T-helper 22 cell (primary cell): ENCODE data around the gene SIK2.

Experiments
- DNase-seq: peaks from one replicate; pipeline ENCODE4 v3.0.0-alpha.2; 2020; ENCODE audit warnings: low read depth

The SIK2 gene

GRCh38 chr11:111582163-111582562 is 20.1 kb upstream of the SIK2 start:
- DNase-seq: no peak

- DNase-seq: no peak
Observed at GRCh38 chr11:111582881-111583280, 19.4 kb upstream of the SIK2 start.

GRCh38 chr11:111585371-111585770 is 16.9 kb upstream of the SIK2 start:
- DNase-seq: no peak

GRCh38 chr11:111586388-111586831 is 15.8 kb upstream of the SIK2 start:
- peak; percentile 11 for DNase-seq

GRCh38 chr11:111589114-111589513 is 13.1 kb upstream of the SIK2 start:
- no peak for DNase-seq

GRCh38 chr11:111589886-111590499 is 12.3 kb upstream of the SIK2 start:
- DNase-seq: no peak

GRCh38 chr11:111591187-111591960 is 10.9 kb upstream of the SIK2 start:
- DNase-seq: no peak

- DNase-seq: no peak
Observed at GRCh38 chr11:111592491-111592890, 9.8 kb upstream of the SIK2 start.

- no peak for DNase-seq
Observed at GRCh38 chr11:111596319-111596718, 5.9 kb upstream of the SIK2 start.

GRCh38 chr11:111598148-111598547 is 4.1 kb upstream of the SIK2 start:
- DNase-seq: no peak

- no peak for DNase-seq
Observed at GRCh38 chr11:111598559-111598958, 3.7 kb upstream of the SIK2 start.

- no peak for DNase-seq
Observed at GRCh38 chr11:111601636-111601978, 642 bp upstream of the SIK2 start.

- peak; percentile 9 for DNase-seq
Observed at GRCh38 chr11:111602865-111603610, 789 bp downstream of the SIK2 start.

GRCh38 chr11:111603611-111604130 is 1.4 kb downstream of the SIK2 start:
- DNase-seq: no peak

- DNase-seq: no peak
Observed at GRCh38 chr11:111604392-111605009, 2.3 kb downstream of the SIK2 start.

GRCh38 chr11:111605681-111606080 is 3.4 kb downstream of the SIK2 start:
- DNase-seq: no peak

GRCh38 chr11:111606986-111607385 is 4.7 kb downstream of the SIK2 start:
- DNase-seq: no peak

GRCh38 chr11:111607751-111608150 is 5.5 kb downstream of the SIK2 start:
- no peak for DNase-seq

GRCh38 chr11:111612224-111612623 is 10.0 kb downstream of the SIK2 start:
- no peak for DNase-seq

- no peak for DNase-seq
Observed at GRCh38 chr11:111617286-111617685, 15.0 kb downstream of the SIK2 start.

GRCh38 chr11:111620518-111620917 is 18.3 kb downstream of the SIK2 start:
- DNase-seq: no peak

- DNase-seq: no peak
Observed at GRCh38 chr11:111623527-111624030, 21.3 kb downstream of the SIK2 start.
